Fibroblast of skin of abdomen (primary cell): ENCODE measurements around the gene PIP4K2B. TPM values are rescaled to one million over a fixed set of nuclear protein-coding genes. Genes with fewer than 3 reads are reported as not detected.
"Not testable (repeated sequence)": the region's sequence is repeated elsewhere in the genome, so short reads cannot be mapped to it uniquely, and the experiment has no call there.

Source experiments
- DNase-seq: peaks from one replicate; pipeline ENCODE4 v3.0.0-alpha.2; 2013
- polyA plus RNA-seq, 2 experiments: library from polyadenylated mRNA; unstranded; fragments of 120-200 nt; gene quantifications; one replicate each; pipeline ENCODE4 v1.2.1, GENCODE V29; 2013; ENCODE audit not compliant: insufficient read length in 2 of 2

PIP4K2B gene
- 50.1 TPM for polyA plus RNA-seq (2013, experiment 1 of 2; ENCODE audit: insufficient read length)
- polyA plus RNA-seq (2013, experiment 2 of 2; ENCODE audit: insufficient read length): 46.7 TPM

DNA sequence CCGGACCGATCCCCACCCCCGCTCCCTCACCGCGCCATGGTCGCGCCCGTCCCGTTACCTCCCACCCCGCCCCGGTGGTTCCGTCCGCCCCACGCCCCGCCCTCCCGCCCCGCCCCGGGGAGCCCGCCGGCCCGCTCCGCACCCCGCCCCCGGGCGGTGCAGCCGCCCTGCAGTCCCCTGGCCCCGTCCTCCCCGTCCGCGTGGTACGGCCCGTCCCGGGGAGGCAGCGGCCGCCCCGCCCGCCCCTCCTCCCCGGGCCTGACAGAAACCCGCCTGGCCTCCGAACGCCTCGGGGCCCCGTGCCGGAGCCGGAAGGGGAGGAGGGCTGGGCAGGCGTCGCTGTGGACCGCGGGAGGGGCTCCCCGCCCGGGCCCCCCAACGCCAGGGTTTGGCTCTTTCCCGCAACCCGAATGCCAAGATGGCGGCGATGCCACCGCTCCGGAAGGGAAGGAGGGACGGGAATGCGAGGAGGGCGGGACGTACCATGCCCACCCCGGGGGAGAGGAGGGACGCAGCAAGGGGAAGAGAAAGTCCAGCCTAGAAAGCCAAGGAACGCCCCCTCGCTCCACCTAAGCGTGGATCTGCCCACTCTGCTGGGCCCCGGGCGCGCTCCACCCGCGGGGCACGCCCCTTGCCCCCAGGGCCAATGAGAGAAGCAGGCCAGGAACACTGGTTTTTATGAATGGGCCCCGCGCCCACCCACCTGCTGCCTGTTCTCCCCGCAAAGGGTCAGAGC lies at the start of gene PIP4K2B:
TSS of gene PIP4K2B (minus strand) at position 56 of the 736 bp plus-strand sequence. CDS start 132 bp downstream, outside the sequence.
- DNase-seq: peak; percentile 99

DNA sequence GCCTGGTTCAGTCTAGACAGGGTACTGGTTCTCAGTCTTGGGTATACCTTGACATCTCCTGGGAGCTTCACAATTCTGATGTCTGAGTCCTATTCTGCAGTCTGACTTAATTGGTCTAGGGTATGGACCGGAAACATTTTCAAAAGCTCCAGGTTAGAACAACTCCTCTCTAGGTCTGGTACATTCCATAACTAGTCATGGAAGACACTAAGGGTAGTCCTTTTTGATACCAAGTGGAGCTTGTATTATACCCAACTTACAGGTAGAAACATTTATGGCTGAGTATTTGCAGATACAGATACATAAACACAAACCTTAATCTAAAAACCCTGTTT lies 49.2 kb upstream of the PIP4K2B start:
- DNase-seq: no peak

DNA sequence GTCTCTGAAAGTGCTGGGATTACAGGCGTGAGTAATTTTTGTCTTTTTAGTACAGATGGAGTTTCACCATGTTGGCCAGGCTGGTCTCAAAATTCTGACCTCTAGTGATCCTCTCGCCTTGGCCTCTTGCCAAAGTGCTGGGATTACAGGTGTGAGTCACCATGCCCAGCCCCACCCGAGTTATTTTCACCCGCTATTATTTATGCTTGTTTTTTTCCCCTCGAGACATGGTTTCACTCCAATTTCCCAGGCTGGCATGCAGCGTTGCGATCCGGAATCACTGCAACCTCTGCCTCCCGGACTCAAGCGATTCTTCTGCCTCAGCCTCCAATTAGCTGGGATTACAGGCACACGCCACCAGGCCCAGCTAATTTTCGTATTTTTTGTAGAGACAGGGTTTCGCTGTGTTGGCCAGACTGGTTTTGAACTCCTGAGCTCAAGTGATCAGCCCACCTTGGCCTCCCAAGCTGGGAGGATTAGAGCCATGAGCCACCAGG lies 45.0 kb upstream of the PIP4K2B start:
- DNase-seq: no peak

DNA sequence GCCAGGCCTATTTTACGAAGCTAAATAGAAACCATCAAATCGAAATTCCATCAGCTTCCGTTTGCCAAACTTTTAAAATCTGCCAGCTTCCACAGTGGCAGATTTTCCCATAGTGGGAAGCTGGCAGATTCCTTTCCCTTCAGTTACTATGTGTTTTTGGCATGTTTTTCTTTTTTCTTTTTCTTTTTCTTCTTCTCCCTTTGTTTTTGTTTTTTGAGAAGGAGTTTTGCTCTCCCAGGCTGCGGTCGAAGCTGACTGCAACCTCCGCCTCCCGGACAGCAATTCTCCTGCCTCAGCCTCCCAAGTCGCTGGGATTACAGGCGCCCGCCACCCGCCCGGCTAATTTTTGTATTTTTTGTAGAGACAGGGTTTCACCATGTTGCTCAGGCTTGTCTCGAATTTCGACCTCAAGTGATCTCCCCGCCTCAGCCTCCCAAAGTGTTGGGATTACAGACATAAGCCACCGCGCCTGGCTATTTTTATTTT lies 26.4 kb upstream of the PIP4K2B start:
- DNase-seq: no peak

DNA sequence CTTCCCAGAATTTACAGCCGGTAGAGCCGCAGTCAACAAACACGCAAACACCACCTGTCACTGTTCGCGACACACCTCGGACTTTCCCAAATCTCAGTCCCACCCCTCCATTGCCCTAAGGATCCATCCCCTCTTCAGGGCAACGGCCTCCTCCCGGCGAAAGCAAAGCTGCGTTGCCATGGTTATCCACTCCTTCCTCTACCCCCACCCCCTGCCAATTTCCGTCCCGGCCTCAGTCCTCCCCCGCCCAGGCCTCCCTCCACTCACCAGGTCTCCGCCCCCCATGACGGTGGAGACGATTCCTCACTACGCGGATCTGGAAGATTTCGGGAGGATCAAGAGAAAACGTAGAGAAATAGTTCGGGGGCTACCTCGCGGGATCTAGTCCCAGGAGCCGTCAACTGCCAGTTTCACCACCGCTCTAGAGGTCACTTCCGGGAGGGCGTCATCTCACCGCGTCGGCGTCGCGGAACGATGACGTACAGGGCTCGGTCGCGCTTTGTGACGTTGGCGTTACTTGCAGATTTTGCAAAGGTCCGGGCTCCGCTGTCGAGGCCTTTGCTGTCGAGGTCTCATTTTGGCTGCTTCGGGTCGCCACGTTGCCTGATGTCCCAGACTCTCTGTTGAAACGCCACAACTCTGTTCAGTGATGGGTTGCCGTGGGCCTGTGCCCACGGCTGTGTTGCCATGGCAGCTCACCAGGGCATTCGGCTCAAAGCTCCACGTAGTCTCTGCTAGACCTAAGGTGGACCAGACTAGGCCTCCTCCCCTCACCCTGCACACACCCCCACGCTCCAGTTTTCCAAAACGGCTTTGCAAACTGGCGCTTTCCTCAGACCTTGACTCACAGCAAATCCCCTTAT lies 25.8 kb upstream of the PIP4K2B start, which contains the start of gene CWC25:
TSS of gene CWC25 (minus strand) at position 423 of the 863 bp plus-strand sequence. CDS start at position 285, 138 bp downstream.
- DNase-seq: peak; percentile 96

DNA sequence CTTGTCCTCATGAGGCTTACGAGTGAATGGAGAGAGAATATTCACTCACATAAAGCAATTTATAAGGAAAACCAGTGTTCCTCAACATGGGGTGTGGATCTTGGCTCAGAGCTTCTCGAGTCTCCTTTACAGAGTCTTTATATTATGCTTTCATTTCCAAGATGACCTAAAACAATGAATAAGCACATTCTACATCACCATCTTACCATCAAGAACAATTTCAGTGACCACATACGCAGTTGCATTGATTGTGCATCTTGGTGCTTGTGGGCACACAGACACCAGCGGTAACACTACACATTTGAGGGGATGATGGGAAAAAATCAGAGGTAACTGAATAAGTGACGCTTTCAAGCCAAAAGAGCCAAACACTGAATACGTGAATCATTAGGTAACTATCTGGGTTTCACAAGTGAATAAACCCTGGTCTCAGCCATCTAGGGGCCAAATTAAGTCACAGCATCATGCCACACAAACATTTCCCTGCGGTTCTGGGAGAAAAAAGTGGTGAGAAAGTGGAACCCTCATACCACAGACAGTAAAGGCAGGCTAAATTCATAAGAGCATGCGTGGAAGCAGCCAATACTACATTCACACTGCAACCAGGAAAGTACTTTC lies 16.3 kb upstream of the PIP4K2B start:
- peak; percentile 32 for DNase-seq

DNA sequence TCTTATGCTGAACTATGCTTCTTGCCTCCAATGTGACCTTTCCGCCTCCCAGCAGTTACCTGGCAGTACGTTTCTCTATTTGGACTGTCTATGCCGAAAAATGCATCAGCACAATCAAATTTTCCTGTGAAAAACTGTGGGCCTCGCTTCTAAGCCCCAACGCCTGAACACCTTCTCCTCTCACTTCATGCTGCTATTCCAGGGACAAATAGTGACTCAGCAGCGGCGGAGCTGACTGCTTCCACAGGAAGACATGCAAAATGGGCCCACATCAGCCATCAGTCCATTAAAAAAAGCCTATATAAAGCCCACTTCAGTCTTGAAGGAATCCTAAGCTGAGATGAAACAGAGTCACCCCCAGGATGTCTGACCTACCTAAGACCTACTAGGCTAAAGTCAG lies 10.5 kb upstream of the PIP4K2B start:
- DNase-seq: no peak

DNA sequence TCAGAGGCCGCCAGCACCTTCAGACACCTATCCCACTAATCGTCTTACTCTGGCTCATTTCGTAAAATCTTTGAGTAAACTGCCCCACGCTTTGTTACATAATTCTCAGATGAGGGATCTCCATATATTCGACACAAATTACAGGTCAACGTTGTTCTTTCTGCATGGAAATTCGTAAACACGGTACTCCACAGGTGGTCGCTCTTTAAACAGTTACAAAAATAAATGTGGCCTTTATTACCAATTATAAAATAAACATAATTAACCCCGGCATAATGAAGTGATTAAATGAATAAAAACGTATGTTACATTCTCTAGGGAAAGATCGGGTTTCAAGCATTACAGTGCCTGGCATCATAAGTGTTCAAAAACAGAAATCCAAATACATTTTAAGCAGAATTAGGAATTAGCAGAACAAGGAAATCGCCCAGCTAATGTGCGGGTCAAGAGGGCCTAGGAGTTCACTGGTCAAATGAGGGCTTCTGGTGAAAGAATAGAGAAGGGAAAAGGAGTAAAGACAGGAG lies 943 bp upstream of the PIP4K2B start:
- no peak for DNase-seq

DNA sequence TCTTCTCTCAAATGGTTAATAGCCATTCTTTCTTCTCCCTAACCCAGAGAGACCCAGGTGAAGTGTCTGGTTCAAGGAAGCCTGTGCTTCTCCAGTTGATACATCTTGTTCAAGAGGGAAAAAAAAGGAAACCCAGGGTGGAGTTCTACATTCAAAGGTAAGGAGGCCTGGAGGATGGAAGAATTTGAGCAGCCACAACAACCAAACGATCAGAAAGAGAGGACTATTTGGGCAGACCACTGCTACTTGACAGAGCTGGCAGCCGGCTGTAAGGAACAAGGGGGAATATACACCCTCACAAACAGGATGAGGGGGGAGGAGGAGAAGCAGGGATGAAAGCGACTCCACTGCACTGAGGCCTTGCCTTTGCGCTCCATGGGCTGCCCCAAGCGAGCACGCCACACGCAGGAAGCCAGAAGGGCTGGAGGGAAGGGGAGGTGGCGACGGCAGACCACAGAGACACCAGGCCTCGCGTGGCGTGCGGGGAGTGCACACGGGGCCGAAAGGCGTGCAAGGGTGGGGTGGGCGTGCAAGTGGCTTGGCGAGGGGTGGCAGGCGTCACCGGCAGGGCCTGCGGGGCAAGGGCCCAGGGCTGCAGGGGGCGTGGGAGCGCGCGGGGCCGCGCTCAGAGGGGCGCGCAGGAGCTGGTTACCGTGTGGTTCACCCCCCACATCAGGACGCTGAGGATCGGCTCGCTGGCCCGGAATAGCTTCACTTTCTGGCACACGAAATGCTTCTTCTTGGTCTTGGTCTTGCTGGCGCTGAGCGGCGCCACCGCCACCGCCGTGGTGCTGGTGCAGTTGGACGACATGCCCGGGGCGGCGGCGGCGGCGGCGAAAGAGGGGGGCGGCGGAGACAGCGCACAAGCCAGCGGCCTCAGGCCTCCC lies 499 bp downstream of the PIP4K2B start:
- peak; percentile 41 for DNase-seq

DNA sequence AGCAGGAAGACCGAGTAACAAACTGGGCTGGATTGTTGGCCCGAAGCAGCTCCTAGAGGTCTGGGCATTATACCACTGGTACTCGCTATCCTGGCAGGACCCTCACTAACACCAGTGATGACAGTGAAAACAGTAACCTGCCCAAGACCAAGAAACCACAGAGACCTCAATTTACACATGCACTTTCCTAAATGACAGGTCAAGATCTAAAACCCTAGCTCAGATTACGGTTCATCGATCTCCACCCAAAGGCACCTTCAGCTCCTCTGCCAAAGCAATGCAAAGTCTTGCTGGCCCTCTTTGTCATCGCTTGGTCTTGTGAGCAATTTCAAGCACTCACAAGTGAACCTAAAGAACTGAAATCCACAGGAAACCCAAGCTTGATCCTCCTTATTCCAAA lies 1.5 kb downstream of the PIP4K2B start:
- DNase-seq: no peak

DNA sequence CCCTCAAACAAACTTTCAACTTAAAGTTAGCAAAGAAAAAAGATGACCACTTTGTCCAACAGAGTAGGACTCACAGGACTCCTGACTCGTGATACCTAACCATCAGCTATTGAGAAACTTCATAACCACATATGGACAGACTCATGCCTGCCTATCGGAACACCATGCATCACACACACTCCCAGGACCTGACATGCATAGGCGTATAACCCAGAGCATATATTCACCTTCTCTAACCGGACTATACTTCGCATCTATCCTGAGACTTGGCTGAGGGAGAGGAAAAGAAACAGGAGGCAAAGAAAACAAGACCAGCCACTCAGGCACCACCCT lies 2.2 kb downstream of the PIP4K2B start:
- DNase-seq: no peak

DNA sequence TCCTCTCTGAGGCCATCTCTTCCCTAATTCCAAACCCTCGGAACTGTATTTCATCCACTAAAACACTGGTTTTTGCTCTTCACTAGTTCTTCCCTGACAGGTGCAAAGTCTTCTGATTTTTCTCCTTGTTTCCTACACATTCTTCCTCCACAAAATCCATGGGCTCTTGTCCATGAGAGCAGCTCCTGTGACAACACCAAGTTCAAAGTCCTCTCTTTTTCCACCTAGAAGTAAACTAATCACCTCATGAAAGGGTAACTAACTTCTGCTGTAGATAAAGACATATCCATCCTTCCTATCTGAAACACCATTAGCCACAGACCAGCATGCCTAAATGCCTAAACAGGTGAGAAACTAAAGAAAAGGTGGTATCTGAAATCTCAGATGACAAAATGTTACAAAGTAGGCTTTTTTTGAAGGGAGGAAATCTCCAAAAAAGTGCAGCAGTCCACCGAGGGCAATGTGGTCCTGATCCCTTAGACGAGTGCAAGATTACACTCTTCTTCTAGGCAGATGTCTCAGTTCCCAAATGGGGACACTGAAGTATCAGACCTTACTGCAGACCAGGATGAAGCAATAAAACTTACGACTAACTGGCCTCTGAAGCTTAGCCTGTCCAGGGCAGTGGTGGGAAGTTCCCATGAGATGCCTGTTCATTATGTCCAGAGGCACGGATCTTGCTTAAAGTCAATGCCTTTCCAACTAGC lies 2.8 kb downstream of the PIP4K2B start:
- no peak for DNase-seq

DNA sequence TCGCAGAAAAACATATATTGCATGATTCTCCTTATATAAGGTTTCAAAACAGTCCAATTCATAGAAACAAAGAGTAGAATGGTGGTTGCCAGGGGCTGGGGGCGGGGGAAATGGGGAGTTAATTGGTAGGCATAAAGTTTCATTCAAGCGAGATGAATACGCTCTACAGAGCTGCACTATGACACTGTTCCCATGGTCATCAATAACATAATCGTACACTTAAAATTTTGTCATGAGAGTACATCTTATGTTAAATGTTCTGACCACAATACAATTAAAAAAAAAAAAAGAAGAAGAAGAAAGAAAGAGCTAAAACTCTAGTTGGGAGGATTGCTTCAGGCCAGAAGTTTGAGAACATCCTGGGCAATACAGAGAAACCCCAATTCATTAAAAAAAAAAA lies 5.1 kb downstream of the PIP4K2B start:
- no peak for DNase-seq

DNA sequence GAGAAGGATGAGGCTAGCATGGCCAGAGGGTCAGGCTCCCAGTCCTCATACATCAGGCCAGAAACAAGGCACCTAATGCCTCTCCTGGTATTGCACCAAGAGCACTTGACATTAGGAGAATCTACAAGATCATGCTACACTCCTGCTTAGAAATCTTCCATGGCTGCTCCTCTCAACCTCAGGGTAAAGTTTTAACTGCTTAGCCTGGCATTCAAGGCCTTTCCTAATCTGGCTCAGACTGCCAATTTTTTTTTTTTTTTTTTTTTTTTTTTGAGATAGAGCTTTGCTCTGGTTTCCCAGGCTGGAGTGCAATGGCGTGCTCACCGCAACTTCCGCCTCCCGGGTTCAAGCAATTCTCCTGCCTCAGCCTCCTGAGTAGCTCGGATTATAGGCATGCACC lies 8.2 kb downstream of the PIP4K2B start:
- DNase-seq: no peak

DNA sequence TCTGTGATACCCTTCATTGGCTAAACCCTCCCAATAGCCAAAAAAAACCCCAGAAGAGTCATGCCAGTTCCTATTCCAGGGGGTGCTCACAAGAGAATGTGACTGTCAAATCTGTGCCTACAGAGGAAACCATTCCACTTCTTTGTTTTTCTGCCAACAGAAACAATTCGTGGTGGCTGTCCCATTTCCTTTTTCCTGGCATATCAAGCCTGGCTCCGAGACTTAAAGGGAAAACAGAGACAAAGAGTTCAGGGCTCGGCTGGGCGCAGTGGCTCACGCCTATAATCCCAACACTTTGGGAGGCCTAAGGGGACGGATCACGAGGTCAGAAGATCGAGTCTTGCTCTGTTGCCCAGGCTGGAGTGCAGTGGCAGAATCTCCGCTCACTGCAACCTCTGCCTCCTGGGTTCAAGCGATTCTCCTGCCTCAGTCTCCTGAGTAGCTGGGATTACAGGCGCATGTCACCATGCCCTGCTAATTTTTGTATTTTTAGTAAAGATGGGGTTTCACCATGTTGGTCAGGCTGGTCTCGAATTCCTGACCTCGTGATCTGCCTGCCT lies 9.1 kb downstream of the PIP4K2B start:
- not testable (repeated sequence) for DNase-seq

DNA sequence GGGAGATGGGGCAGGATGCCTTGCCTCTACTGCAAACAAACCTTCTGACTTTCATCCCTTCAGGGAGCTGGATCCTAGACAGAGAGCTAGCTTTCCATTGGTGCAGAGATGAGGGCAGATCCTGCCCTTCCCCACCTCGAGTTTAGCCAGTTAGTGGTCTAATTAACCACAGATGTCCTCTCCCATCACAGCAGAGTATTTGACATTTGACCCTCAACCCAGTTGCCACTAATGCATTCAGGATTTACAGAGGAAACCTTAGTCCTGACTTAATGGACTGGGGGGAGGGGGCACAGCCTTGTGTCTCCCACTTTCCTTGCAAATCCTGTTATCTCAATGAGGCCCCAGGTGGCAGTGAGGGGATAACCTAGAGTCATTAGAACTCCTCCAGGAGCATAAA lies 10.2 kb downstream of the PIP4K2B start:
- DNase-seq: peak; percentile 21

DNA sequence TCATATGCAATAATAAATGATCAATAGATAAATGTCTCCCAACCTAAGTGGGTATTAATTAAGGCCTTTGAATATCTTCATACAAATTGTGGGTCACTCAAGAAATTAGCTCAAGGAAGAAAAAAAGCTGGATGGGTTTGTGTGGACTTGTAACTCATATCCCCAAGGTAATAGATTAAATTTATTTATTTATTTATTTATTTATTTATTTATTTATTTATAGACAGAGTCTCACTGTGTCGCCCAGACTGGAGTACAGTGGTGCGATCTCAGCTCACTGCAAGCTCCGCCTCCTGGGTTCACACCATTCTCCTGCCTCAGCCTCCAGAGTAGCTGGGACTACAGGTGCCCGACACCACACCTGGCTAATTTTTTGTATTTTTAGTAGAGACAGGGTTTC lies 11.4 kb downstream of the PIP4K2B start:
- DNase-seq: not testable (repeated sequence)

DNA sequence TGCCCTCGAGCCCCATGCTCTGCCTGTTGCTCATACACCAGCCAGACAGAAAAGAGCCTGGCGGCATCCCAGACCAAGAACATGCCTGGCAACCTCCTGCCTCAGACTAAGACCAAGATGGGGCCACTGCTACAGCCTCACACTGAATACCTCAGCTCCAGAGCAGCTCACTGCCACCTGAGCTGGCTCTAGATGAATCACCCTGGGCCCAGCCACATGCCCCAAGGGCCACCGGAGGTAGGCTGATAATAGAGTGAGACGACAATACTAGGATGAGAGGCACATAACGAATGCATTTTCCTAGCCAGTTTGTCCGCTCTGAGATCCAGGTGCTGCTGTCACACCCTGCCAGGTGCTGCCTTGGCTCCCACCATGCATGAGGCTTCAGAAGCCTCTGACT lies 13.0 kb downstream of the PIP4K2B start:
- DNase-seq: no peak

DNA sequence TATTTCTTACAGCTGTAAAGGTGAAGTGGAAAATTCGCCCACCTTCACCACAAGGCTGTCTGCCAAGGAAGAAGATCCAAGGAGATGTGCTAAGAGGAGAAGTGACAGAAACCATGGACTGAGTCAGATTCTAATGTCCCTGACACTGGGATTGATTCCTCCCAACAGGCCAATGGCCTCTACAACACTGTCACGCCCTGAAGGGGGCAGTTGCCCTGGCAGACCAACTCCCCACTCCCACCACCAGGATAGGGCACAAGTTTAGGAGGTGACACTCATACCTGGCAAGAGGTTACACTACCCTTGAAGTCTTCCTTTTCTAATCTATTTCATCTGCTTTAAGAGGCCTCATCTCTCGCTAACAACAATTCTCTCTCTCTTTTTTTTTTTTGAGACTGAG lies 16.1 kb downstream of the PIP4K2B start:
- no peak for DNase-seq

DNA sequence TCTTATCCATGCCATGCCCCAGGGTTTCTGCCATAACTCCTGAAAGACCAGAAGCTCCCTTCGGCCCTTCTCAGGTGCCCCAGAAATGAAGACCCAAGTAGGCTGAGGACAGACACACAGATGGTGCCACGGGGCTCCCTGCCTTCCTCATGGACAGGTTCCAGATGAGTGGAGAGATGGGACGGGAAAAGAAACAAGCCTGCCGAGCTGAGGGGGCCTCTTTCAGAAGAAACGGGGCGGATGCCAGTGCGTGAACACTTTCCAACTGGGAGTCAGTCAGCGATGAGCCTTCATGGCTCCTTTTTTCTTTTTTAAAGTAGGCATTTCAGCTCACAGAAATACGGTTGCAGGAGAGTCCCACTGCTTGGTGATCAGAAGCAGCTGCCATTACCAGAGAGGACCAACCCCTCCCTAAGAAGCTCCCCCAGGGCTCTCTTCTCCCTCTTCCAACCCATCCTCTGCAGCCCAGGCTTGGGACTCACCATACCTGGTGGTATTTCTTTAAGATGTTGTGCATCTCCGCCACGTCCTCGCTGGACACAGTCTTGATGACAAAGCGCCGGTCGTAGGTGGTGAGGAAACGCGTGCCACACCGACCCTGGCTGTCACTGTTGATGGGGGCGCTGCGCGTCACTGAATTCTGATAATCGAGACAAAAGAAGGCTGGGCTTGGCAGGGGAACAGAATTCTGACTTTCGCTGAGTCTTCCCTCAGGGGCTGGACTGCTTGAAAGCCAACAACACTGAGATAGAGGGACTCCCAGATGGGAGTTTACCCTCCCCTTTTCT lies 19.2 kb downstream of the PIP4K2B start:
- DNase-seq: no peak
